OCI-LY7 (cell line): ENCODE measurements around the gene SLC35C1.

ENCODE experiments used
- CTCF ChIP-seq: fragments of 200-600 bp; sonication (generic); conservative IDR thresholded peaks from 2 replicates; pipeline ENCODE4 v1.5.1; 2014; ENCODE audit warnings: mild to moderate bottlenecking, antibody characterized with exemption, low read length, moderate library complexity, mixed read lengths
- EZH2phosphoT487 ChIP-seq: fragments of 200-600 bp; sonication (generic); IDR thresholded peaks from 2 replicates; pipeline ENCODE4 v1.6.1; 2018; ENCODE audit warnings: low read depth, borderline replicate concordance, mild to moderate bottlenecking, mixed run types, antibody characterized with exemption, low read length, moderate library complexity, mixed read lengths

- TF ChIP-seq CTCF: no peak
- TF ChIP-seq EZH2phosphoT487: no peak
Observed at GRCh38 chr11:45827123-45827522, 22.2 kb downstream of the SLC35C1 start.
